Measurements from ENCODE around the gene CCDC187.

GRCh38 chr9:136297766-136298735 is 5.8 kb downstream of the CCDC187 start:
- no peak for TF ChIP-seq YY1 (IDR thresholded peaks at IDR 0.05; ENCODE audit: insufficient read depth, insufficient read length)
- TF ChIP-seq SUZ12 (IDR thresholded peaks at IDR 0.05; ENCODE audit: extremely low read depth, insufficient read depth, insufficient read length) = no peak
- TF ChIP-seq ZNF274 (IDR thresholded peaks at IDR 0.05; ENCODE audit: low read depth, low read length) = no peak

All from NT2/D1 (cell line).